Retina (tissue), 1 donor: ENCODE measurements around the gene NAB2.
"Not testable (repeated sequence)": the region's sequence is repeated elsewhere in the genome, so short reads cannot be mapped to it uniquely, and the experiment has no call there.

ENCODE experiments used
- DNase-seq: peaks from one replicate; pipeline ENCODE4 v3.0.0-alpha.2; 2016

The NAB2 gene

GRCh38 chr12:57072661-57073060 lies 16.3 kb upstream of the NAB2 start:
- DNase-seq: no peak

GRCh38 chr12:57073566-57074450 lies 15.1 kb upstream of the NAB2 start:
- DNase-seq: not testable (repeated sequence)

DNA sequence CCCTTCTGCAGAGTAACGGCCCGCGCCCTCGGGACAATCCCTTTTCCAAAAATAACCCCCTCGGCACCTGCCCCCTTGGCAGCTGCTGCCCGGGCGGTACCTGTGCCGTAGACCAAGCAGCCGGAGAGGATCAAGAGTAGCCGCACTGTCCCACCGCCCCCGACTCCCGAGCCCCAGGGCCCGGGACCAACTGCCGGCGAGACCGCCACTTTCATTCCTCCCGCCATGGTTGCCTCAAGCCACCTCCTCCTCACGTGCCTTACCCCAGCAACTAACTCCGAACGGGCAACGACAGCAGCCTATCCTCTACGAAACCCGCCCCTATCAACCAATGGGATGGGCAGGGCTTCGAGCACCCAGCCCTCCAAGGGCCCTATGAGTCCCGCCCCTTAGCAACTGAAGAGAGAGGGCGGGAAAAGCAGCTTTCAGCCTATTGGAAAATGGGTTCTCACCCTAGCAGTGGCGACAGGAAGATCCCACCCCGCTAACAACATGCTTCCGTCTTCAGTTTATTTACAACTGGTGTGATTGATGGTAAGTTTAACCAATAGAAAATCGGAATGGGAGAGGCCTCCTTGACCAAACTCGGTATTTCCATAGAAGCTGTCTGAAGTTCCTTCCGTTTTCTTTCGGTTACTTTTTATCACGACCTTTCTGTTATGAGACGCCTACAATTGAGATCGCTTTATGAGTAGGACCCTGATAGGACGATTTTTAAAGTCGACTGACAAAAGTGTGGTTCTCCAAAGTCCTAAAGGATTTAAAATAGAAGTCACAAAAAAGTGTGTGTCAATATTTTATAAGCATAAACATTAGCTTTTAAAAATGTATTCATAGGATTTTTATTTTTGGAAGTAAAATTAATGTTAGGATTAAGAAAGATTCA lies 10.2 kb upstream of the NAB2 start, which contains the start of gene NEMP1:
Gene NEMP1 (minus strand): TSS at position 273 of the 886 bp plus-strand sequence. CDS start 46 bp downstream, at position 227.
- DNase-seq: peak; percentile 95

GRCh38 chr12:57079821-57080220 lies 9.1 kb upstream of the NAB2 start:
- no peak for DNase-seq

DNA sequence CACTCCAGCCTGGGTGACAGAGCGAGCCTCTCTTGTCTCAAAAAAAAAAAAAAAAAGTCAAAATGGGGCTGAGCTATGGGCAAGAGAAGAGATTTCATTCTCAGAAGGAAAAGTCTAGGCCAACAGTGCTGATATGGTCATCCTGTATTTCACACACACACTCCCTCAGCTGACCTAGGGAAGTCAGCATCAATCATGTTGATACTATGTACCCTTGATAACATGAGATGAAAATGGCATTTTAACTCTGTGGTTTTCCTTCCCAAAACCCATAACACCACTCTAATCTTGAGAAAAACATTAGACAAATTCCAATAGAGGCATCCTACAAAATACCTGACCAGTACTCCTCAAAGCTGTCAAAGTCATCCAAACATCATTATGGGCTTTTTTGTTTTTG lies 8.1 kb upstream of the NAB2 start:
- DNase-seq: no peak

DNA sequence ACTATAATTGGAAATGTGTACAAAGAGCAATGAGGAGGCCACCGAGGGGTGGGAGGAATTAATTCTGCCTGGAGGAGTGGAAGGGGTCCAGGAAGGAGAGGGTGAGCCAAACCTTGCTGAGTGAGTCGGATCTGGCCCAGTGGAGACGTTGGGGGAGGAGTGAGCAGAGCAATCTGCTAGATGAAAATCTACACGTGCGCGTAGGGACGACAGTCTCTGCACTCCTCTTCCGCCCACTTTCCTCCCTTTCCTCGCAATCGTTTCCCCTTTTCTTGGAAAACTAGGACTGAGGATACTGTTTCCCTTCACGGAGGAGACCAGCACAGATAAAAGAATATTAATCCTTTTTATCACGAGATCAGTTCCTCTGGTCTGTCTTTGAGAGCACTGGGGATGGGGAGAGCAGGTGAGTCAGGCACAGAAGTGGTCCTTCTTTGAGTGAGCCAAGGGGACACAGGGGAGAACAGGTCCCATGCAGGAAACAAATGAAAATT lies 2.9 kb upstream of the NAB2 start:
- DNase-seq: peak; percentile 51

GRCh38 chr12:57086493-57087009 lies 2.4 kb upstream of the NAB2 start:
- peak; percentile 81 for DNase-seq

DNA sequence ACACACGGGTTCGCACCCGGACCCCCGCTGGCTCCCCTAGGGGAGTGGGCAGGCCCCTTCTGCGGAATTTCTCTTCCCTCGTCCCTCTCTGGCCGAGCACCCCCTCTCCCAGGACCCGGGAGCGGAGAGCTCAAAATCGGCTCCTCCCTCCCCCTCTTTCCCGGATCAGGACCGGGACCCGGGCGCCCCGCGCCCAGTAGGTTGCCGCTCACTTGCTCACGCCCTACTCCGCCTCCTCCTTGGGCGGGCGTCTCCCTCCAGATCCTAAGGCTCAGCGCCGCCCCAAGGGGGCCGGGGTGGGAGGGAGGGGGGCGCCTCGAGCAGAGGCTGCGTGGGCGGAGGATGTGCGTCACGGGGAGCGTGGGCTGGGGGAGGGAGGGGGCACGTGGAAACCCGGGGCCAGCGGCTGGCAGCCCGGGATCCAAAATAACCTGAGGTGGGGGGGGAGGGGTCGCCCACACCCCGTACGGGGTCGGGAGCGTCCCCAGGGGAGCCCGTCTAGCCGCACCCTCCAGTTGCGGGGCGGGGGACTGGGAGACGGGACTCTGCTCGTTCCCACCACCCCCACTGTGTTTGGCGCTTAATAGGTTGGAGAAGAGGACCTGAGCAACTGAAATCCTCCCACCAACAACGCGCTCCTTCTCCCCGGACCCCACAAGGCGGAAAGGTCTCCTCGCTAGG lies 1.8 kb upstream of the NAB2 start:
- peak; percentile 76 for DNase-seq

GRCh38 chr12:57087691-57088353 lies 1.1 kb upstream of the NAB2 start:
- no peak for DNase-seq

DNA sequence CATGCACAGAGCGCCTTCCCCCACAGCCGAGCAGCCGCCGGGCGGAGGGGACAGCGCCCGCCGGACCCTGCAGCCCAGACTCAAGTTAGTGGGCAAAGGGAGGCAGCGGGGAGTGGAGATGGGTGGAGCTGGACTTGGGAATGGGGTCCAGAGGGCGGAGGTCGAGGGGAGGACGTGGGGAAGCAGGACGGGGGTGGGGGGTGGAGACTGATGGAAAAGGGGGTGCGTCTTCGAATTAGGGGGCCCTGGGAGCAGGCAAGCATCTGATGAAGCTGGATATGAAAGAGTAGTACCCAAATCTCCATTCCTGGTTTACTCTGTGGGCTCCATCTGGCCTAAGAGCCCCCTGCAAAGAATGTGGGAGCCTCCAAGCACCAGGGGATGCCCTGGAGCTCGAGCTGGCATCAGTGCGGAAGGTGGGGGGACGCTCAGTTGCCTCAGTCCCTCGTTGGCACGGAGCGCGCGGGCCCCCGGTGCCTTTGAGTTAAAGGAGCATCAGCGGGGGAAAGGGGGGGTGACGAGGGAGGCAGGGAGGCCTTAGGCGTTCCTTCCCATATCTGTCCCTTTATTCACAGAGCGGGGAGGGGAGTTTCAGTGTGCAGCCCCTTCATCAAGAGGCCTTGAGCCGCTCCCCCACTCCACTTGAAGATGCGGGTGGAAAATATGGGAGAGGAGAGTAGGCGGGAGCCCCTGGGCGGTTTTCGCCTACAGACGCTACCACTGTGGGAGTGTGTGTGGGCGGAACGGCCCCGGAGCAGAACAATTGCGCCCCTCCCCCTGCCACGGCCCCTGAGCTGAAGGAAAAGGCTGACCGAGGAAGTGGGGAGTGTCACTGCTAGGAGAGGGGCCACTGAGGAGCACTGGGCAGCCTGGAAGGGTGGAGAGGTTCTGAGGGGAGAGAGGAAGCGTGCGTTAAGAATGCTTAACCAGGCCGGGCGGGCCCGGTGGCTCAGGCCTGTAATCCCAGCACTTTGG lies 644 bp downstream of the NAB2 start:
- peak; percentile 87 for DNase-seq

DNA sequence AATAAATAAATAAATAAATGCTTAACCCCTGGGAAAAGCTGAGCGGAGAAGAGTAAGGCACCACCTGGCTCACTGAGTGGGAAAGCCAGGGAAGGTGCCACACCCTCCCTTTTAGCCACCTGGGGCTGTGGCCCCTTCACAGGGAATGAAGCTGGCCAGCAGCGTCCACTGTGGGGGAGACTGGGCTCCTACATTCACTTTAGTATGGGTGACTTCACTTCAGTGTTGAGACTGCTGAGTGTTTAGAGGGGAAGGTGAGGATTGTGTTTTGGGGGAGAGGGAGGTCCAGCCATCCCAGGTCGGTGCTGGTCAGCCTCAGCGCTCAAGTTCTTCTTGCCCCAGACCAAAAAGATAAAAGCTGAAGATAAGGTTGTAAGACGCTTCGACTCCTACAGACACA lies 1.6 kb downstream of the NAB2 start:
- DNase-seq: no peak

DNA sequence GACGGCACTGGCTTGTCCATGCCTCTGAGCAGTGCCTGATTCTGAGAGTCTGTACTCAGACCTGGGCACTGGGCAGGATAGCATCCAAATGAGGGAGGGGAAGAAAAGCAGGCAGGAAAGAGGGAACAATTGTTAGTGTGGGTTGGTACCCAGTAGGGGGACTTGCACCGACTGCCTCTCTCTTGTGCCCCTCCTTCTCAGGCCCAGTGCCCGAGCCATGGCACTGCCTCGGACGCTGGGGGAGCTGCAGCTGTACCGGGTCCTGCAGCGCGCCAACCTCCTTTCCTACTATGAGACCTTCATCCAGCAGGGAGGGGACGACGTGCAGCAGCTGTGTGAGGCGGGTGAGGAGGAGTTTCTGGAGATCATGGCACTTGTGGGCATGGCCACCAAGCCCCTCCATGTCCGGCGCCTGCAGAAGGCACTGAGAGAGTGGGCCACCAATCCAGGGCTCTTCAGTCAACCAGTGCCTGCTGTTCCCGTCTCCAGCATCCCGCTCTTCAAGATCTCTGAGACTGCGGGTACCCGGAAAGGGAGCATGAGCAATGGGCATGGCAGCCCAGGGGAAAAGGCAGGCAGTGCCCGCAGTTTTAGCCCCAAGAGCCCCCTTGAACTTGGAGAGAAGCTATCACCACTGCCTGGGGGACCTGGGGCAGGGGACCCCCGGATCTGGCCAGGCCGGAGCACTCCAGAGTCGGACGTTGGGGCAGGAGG lies 2.2 kb downstream of the NAB2 start:
- no peak for DNase-seq

- no peak for DNase-seq
These were observed 3.0 kb downstream of the NAB2 start for GRCh38 chr12:57091638-57092528.

- DNase-seq: no peak
These were observed 3.6 kb downstream of the NAB2 start for GRCh38 chr12:57092529-57092862.

GRCh38 chr12:57092876-57093414 lies 4.0 kb downstream of the NAB2 start:
- DNase-seq: no peak

- peak; percentile 33 for DNase-seq
These were observed 4.7 kb downstream of the NAB2 start for GRCh38 chr12:57093415-57094207.

DNA sequence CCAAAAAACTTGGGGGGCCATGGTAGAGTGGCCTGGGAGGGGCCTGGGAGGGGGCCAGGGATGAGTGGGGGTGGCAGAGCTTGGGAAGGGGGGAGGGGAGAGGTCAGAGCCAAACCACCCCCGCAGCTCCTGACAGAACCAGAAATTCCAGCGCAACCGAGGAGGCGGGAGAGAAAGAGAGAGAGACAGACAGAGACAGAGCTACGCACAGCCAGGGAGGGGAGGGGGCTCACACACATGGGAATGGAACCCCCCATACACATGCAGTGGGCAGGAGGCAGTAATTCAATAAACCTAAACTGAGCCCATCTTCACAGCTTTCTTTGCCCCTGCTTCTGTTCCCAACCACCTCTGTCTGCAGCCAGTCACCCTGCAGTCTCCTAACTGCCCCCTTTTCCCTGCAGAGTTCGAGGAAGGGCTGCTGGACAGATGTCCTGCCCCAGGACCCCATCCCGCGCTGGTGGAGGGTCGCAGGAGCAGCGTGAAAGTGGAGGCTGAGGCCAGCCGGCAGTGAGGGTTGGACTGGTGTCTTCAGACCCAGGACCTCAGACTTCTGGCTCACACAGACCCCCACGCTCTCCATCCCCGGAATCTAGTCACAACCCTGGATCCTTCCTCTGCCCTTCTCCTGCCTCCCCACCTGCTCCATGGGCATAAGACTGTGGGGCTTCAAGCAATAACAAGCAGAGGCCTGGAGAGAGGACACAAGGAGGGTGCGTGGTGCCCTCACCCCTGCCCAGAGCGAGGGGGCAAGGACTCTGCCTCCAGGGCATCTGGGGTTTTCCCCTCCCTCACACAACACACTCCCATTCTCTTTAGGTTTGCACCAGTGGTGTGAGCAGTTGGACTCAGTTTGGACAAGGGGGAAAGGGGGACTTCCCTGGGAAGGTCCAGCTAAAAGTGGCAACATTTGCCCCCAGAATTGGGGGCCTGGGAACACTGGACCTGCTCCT lies 5.6 kb downstream of the NAB2 start:
- DNase-seq: no peak
